K562 (cell line): ENCODE measurements around the gene RBFOX2. TPM values are rescaled to one million over a fixed set of nuclear protein-coding genes. Genes with fewer than 3 reads are reported as not detected.
"Not testable (repeated sequence)": the region's sequence is repeated elsewhere in the genome, so short reads cannot be mapped to it uniquely, and the experiment has no call there.

Experiments used
- ATAC-seq: fragments of 200-7000 bp; cut with Tn5 transposase; 3 replicates; pipeline ENCODE4 v1.9.1; 2020; ENCODE audit warnings: moderate library complexity
- BruUV-seq: library from RNA; stranded (reverse); fragments of 400-500 nt; replicated peaks from 2 replicates; lab custom pipeline; 2021; lab: Mats Ljungman, UMichigan
- CTCF ChIA-PET: fragments of 300-600 bp; formaldehyde crosslinking; extraction: SDS; loops from one replicate; lab custom pipeline; 2021; ENCODE audit warnings: low intra/inter-chr PET ratio; lab: Yijun Ruan, JAX
- POLR2A ChIA-PET: fragments of 300-600, 350-650 bp; sonication (Branson Sonifier 250); formaldehyde crosslinking; extraction: SDS; loops from one replicate; lab custom pipeline; 2021; ENCODE audit warnings: antibody characterized with exemption, inconsistent platforms; lab: Yijun Ruan, JAX
- DNase-seq, 4 experiments: peaks; one replicate each; pipeline versions ENCODE4 v3.0.0 to v3.0.0-alpha.2; 2011 to 2018; ENCODE audit warnings: low spot score in 3 of 4, mixed read lengths in 3 of 4; ENCODE audit errors: extremely low read depth in 1 of 4
- FAIRE-seq: peaks from 2 replicates; lab custom pipeline; 2011; peaks lifted over from hg19 to GRCh38; lab: Jason Lieb, UNC
- H2AFZ ChIP-seq: 2 replicates; pipeline ENCODE4 v1.6.0; 2011; ENCODE audit warnings: low read depth, low read length, control low read depth, inconsistent platforms
- H3K27ac ChIP-seq: fragments of 200-600 bp; 3 replicates; pipeline ENCODE4 v1.8.0; 2011; ENCODE audit warnings: low read depth, mild to moderate bottlenecking, control low read depth, inconsistent platforms, low read length, moderate library complexity, mixed read lengths; ENCODE audit errors: extremely low read depth
- H3K27me3 ChIP-seq, 2 experiments: fragments of 300-600 bp in 1 of 2; 2 replicates in 1 of 2; 3 replicates in 1 of 2; pipeline versions ENCODE4 v1.6.0 to v1.8.0; 2011; ENCODE audit warnings: inconsistent platforms in 2 of 2, low read length in 2 of 2, mild to moderate bottlenecking in 1 of 2, mixed read lengths in 1 of 2, moderate library complexity in 1 of 2; ENCODE audit not compliant: control insufficient read depth in 2 of 2, insufficient read depth in 2 of 2
- H3K36me3 ChIP-seq: fragments of 300-600 bp; 3 replicates; pipeline ENCODE4 v1.8.0; 2011; ENCODE audit warnings: mild to moderate bottlenecking, low read length, inconsistent platforms; ENCODE audit not compliant: control insufficient read depth, insufficient read depth
- H3K4me1 ChIP-seq, 2 experiments: fragments of 200-600 bp in 1 of 2; replicated peaks in 1 of 2; 2 replicates in 1 of 2; 3 replicates in 1 of 2; pipeline versions ENCODE4 v1.5.1 to v1.8.0; 2011; ENCODE audit warnings: inconsistent platforms in 2 of 2, low read length in 2 of 2, mild to moderate bottlenecking in 1 of 2, mixed read lengths in 1 of 2, moderate library complexity in 1 of 2; ENCODE audit not compliant: control insufficient read depth in 2 of 2, insufficient read depth in 2 of 2
- H3K4me2 ChIP-seq: 2 replicates; pipeline ENCODE4 v1.6.1; 2011; ENCODE audit warnings: low read length, control low read depth, inconsistent platforms, mixed read lengths; ENCODE audit not compliant: insufficient read depth
- H3K4me3 ChIP-seq: fragments of 200-600 bp; sonication (generic), shearing (Covaris generic); 2 replicates; pipeline ENCODE4 v1.5.1; 2016; ENCODE audit warnings: control low read depth, inconsistent platforms
- H3K79me2 ChIP-seq: fragments of 200-600 bp; 3 replicates; pipeline ENCODE4 v1.8.0; 2011; ENCODE audit warnings: low read length, inconsistent platforms; ENCODE audit not compliant: control insufficient read depth, insufficient read depth
- H3K9ac ChIP-seq, 2 experiments: 2 replicates each; pipeline versions ENCODE4 v1.6.0 to v1.6.1; 2011; ENCODE audit warnings: low read depth in 2 of 2, low read length in 2 of 2, control low read depth in 1 of 2, inconsistent platforms in 1 of 2, mild to moderate bottlenecking in 1 of 2, mixed read lengths in 1 of 2; ENCODE audit not compliant: insufficient read depth in 1 of 2
- H3K9me1 ChIP-seq: one replicate; pipeline ENCODE4 v1.6.0; 2011; ENCODE audit warnings: inconsistent platforms, mild to moderate bottlenecking, low read length, moderate library complexity; ENCODE audit not compliant: control insufficient read depth, insufficient read depth
- H3K9me3 ChIP-seq: replicated peaks from 2 replicates; pipeline ENCODE4 v1.5.1; 2011; ENCODE audit warnings: low read depth, low read length, inconsistent platforms; ENCODE audit not compliant: control insufficient read depth, insufficient read depth
- H4K20me1 ChIP-seq: replicated peaks from 2 replicates; pipeline ENCODE4 v1.6.1; 2011; ENCODE audit warnings: low read length, inconsistent platforms, mixed read lengths; ENCODE audit not compliant: control insufficient read depth, insufficient read depth
- BHLHE40 ChIP-seq: IDR thresholded peaks from 2 replicates; pipeline ENCODE4 v1.6.1; 2011; ENCODE audit warnings: low read length, improper control_type of control experiment
- RFX5 ChIP-seq: IDR thresholded peaks from 2 replicates; pipeline ENCODE4 v1.6.1; 2011; ENCODE audit warnings: low read depth, mild to moderate bottlenecking, improper control_type of control experiment, low read length
- SOX6 ChIP-seq: fragments of 450-650 bp; IDR thresholded peaks from 2 replicates; pipeline ENCODE4 v1.6.1; 2014; ENCODE audit warnings: mild to moderate bottlenecking
- SP1 ChIP-seq: sonication (generic); formaldehyde crosslinking; IDR thresholded peaks from 2 replicates; pipeline ENCODE4 v1.8.1; 2022; ENCODE audit warnings: mild to moderate bottlenecking, missing genetic modification reagents
- SPI1 ChIP-seq: IDR thresholded peaks from 2 replicates; pipeline ENCODE4 v1.6.1; 2011; ENCODE audit warnings: low read depth, low read length, control low read depth, borderline replicate concordance
- SRSF7 ChIP-seq: fragments of 200-400 bp; formaldehyde crosslinking; optimal IDR thresholded peaks from 2 replicates; pipeline ENCODE3; 2017; ENCODE audit warnings: mild to moderate bottlenecking, low read depth, low read length
- ZNF146 ChIP-seq: IDR thresholded peaks from one replicate; pipeline ENCODE4 v1.6.1; 2018; ENCODE audit warnings: missing compliant biosample characterization; ENCODE audit not compliant: unreplicated experiment
- ZNF24 ChIP-seq: fragments of 450-650 bp; IDR thresholded peaks from 2 replicates; pipeline ENCODE4 v1.6.1; 2016
- ZNF274 ChIP-seq: IDR thresholded peaks from 2 replicates; pipeline ENCODE4 v1.6.1; 2011; ENCODE audit warnings: low read depth, mild to moderate bottlenecking, low read length, moderate library complexity, borderline replicate concordance
- WGBS: fragments of 100-300 bp; shearing (Covaris generic); methylation state at CpG from one replicate; pipeline ENCODE4 v1.1.6; 2016; ENCODE audit warnings: low coverage, mixed read lengths; ENCODE audit not compliant: insufficient coverage; ENCODE audit errors: missing lambda C conversion rate; 5-methylcytosine and 5-hydroxymethylcytosine counted together
- in situ Hi-C: fragments of 300-500 bp; cut with MboI; formaldehyde crosslinking; loops from 4 replicates; pipeline ENCODE4 v1.15.0; 2018; ENCODE audit warnings: inconsistent platforms, mixed read lengths
- intact Hi-C: fragments of 100-400 bp; cut with micrococcal nuclease; formaldehyde crosslinking; loops from 2 replicates; pipeline ENCODE4 v1.14.2; 2022
- polyA plus RNA-seq, 8 experiments: library from polyadenylated mRNA; depleted of rRNA in 4 of 8; stranded (reverse) in 5 of 8; unstranded in 3 of 8; fragments of >200 nt; fragmentation: Nextera tagmentation in 2 of 8; fragmentation: Illumina TruSeq in 1 of 8; extraction: Ambion mirVana in 2 of 8; extraction: Trizol in 1 of 8; gene quantifications; 2 replicates each; pipeline versions ENCODE4 v1.2.1 to v1.2.3, GENCODE V29; 2011 to 2014; ENCODE audit warnings: inconsistent platforms in 1 of 8, missing spikeins in 1 of 8
- total RNA-seq, 7 experiments: library from RNA; depleted of rRNA in 6 of 7; stranded (reverse); fragments of >200 nt in 6 of 7; fragmentation: Illumina TruSeq in 2 of 7; extraction: Trizol in 2 of 7; gene quantifications; 2 replicates each; pipeline versions ENCODE4 v1.2.1 to v1.2.3, GENCODE V29; 2011 to 2021; ENCODE audit warnings: low replicate concordance in 1 of 7
- TF ChIP-seq, protein P1 (sequence below): sonication (generic); formaldehyde crosslinking; IDR thresholded peaks from 2 replicates; pipeline ENCODE4 v1.8.1; 2023; ENCODE audit warnings: mild to moderate bottlenecking, missing genetic modification reagents, moderate library complexity
- TF ChIP-seq, protein P2 (sequence below), 2 experiments: fragments of 450-650 bp; IDR thresholded peaks; 2 replicates each; pipeline ENCODE4 v1.6.1; 2018; ENCODE audit warnings: mild to moderate bottlenecking in 2 of 2, low read depth in 1 of 2; ENCODE audit not compliant: partially characterized antibody in 2 of 2

RBFOX2 gene
- total and polyA plus RNA-seq, 9 of the 15 experiments (the other 6 are each of a cell fraction or from before 2014, with no cell fraction given), result 5.8 to 24.8 (median 14.2) TPM

DNA sequence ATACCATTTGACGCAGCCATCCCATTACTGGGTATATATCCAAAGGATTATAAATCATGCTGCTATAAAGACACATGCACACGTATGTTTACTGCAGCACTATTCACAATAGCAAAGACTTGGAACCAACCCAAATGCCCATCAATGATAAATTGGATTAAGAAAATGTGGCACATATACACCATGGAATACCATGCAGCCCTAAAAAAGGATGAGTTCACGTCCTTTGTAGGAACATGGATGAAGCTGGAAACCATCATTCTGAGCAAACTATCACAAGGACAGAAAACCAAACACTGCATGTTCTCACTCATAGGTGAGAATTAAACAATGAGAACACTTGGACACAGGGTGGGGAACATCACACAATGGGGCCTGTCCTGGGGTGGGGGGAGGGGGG lies 7.8 kb downstream of the RBFOX2 start:
- FAIRE-seq, in situ Hi-C loops: not testable (repeated sequence)

DNA sequence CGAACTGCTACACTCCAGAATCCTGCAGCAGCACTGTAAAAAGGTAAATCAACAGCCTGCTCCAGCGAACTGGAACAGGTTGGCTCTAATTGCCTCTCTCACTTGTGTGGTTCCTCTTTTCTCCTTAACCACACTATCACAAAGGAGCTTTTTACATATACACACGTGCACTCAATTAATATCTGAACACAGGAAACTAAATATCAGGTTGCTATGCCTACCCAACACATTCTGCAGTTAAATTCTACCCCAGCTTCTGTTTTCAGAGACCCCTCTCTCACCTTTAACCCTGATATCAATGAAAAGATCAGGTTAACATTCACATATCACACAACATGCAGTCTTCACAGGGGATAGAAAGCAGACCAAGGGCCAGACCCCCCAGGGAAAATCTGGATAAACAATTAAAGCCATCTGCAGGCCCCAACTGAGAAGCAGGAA lies 11.0 kb downstream of the RBFOX2 start:
- 0 out of 2 replicates have a peak, but pooled peaks cover 4% of the 10 kb centered on the region for H4K20me1 ChIP-seq
- peaks cover 0 to 7% of the 10 kb centered on the region in 2 experiments; a peak in 3 of 5 replicates for H3K4me1 ChIP-seq
- no peak overlapping the region for H3K9ac ChIP-seq
- peaks cover 59% of the 10 kb centered on the region for H3K79me2 ChIP-seq
- intact Hi-C loops (no loop called here), in situ Hi-C loops (no loop called here)
- BruUV-seq, result no TSS peak
- no peak overlapping the region for H3K4me2 ChIP-seq
- H3K9me3 ChIP-seq, result no peaks in the 10 kb centered on the region
- ChIA-PET POLR2A (interaction anchor here (0.7 to 1.4 kb wide), 3 partner anchors 10 to 619 kb away, joined by 3 to 9 read pairs (median 4); partner anchors contain the start of gene RBFOX2), CTCF (no interaction called here)
- H2AFZ ChIP-seq, result no peak overlapping the region
- no peaks in the 10 kb centered on the region; the same call in 2 of the 3 replicates for H3K36me3 ChIP-seq
- TF ChIP-seq, protein P1, sequence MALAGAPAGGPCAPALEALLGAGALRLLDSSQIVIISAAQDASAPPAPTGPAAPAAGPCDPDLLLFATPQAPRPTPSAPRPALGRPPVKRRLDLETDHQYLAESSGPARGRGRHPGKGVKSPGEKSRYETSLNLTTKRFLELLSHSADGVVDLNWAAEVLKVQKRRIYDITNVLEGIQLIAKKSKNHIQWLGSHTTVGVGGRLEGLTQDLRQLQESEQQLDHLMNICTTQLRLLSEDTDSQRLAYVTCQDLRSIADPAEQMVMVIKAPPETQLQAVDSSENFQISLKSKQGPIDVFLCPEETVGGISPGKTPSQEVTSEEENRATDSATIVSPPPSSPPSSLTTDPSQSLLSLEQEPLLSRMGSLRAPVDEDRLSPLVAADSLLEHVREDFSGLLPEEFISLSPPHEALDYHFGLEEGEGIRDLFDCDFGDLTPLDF (CRISPR knock-in tag), result no peak
- no peak for TF ChIP-seq ZNF24
- TF ChIP-seq RFX5, result no peak
- TF ChIP-seq, protein P2, sequence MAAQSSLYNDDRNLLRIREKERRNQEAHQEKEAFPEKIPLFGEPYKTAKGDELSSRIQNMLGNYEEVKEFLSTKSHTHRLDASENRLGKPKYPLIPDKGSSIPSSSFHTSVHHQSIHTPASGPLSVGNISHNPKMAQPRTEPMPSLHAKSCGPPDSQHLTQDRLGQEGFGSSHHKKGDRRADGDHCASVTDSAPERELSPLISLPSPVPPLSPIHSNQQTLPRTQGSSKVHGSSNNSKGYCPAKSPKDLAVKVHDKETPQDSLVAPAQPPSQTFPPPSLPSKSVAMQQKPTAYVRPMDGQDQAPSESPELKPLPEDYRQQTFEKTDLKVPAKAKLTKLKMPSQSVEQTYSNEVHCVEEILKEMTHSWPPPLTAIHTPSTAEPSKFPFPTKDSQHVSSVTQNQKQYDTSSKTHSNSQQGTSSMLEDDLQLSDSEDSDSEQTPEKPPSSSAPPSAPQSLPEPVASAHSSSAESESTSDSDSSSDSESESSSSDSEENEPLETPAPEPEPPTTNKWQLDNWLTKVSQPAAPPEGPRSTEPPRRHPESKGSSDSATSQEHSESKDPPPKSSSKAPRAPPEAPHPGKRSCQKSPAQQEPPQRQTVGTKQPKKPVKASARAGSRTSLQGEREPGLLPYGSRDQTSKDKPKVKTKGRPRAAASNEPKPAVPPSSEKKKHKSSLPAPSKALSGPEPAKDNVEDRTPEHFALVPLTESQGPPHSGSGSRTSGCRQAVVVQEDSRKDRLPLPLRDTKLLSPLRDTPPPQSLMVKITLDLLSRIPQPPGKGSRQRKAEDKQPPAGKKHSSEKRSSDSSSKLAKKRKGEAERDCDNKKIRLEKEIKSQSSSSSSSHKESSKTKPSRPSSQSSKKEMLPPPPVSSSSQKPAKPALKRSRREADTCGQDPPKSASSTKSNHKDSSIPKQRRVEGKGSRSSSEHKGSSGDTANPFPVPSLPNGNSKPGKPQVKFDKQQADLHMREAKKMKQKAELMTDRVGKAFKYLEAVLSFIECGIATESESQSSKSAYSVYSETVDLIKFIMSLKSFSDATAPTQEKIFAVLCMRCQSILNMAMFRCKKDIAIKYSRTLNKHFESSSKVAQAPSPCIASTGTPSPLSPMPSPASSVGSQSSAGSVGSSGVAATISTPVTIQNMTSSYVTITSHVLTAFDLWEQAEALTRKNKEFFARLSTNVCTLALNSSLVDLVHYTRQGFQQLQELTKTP (IDR thresholded peaks at IDR 0.05; ENCODE audit: low read depth in 1 of 2, partially characterized antibody in 2 of 2), result no peak
- TF ChIP-seq SRSF7, result no peak
- TF ChIP-seq ZNF274, result no peak
- TF ChIP-seq SPI1, result peak; percentile 56; the same call in 1 of the 2 replicates
- peak; percentile 39; the same call in 1 of the 2 replicates for TF ChIP-seq SOX6
- no peak for TF ChIP-seq SP1
- peak; percentile 49; the same call in 1 of the 2 replicates for TF ChIP-seq BHLHE40
- no peak overlapping the region for H3K27ac ChIP-seq
- H3K27me3 ChIP-seq, result no peaks in the 10 kb centered on the region
- peak; percentile 67 for FAIRE-seq
- ATAC-seq, result no peak; the same call in 2 of the 3 replicates
- H3K9me1 ChIP-seq, result no peaks in the 10 kb centered on the region
- no peak for DNase-seq
- WGBS, result 34% methylated on average over 3 of the region's 3 CpGs
- no peak overlapping the region for H3K4me3 ChIP-seq

More for the DNA sequence above, 7.8 kb downstream of the RBFOX2 start:
- H3K9me3 ChIP-seq, H3K4me2 ChIP-seq, H2AFZ ChIP-seq, ATAC-seq, H3K27ac ChIP-seq, DNase-seq, H3K36me3 ChIP-seq, H3K4me3 ChIP-seq, CTCF ChIA-PET, H3K27me3 ChIP-seq, H3K4me1 ChIP-seq, H3K9me1 ChIP-seq, H4K20me1 ChIP-seq, BruUV-seq, H3K9ac ChIP-seq, POLR2A ChIA-PET: not testable (repeated sequence)
- 100% methylated on average over 1 of the region's 3 CpGs for WGBS
- TF ChIP-seq ZNF146 (CRISPR knock-in tag), result peak; percentile 86
- intact Hi-C loops, result loop anchor here (10.0 kb wide), 1 partner anchor 86 kb away; no protein-coding TSS in a partner anchor
- H3K79me2 ChIP-seq, result peaks cover 52% of the 10 kb centered on the region
